GM18526 (cell line): Measurements from ENCODE around the gene SLMAP.

ENCODE experiments used
- POLR2A ChIP-seq: IDR thresholded peaks from 3 replicates; pipeline ENCODE4 v1.6.1; 2011; ENCODE audit not compliant: insufficient read length; ENCODE audit errors: extremely low read depth

The SLMAP gene

DNA sequence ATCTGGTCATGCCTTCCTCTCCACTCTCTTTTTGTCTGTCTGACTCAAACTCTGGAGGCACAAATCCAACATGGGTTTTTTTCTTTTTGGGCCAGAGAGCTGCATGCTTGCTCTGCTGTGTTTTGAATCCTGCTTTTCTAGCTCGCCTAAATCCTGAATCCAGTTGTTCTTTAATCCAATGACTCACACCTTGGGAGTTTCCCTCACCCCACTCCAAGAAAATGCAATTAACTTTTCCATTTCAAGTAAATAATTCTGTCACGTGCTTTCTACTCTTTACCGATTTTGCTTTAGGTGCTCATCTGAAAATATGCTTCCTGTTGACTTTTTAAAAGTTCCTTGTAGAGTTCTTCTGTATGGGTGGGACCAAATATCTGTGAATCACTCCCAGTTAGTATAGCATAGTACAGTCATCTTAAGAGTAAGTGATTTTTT, 47.6 kb downstream of the SLMAP start:
- TF ChIP-seq POLR2A, result no peak

DNA sequence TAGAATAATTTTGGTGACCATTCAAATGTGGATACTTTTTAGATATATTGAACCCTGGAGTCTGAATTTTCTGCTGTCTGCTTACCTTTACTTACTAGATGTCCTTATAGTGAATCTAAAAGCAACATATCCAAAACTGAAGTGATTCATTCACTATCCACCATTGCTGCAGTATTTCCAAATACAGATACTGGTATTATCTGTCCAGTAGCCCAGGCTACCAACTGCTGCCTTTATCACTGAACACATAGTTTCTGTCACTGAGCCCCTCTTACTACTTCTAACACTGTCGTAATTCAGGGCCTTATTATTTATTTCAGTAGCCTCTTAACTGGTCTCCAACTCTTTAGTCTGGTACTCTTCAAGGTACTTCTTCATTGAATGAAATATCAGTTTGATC, 49.2 kb downstream of the SLMAP start:
- TF ChIP-seq POLR2A, result no peak

DNA sequence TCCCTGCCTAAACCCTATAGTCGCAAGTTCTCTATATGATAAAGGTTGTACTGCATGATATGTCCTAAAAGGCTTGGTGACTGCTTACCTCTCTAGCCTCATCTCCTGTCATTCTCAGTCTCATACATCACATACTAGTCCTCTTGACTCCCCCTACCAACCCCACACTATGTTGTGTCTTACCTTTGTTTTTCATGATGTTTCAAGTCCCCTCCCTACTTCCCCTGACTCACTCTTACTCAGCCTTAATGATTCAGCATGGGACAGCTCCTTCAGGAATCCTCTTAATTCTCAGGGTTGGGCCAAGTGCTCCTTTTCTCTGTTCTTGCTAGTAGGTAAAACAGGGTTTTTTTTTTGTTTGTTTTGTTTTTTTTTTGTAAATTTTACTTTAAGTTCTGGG, 49.6 kb downstream of the SLMAP start:
- no peak for TF ChIP-seq POLR2A

DNA sequence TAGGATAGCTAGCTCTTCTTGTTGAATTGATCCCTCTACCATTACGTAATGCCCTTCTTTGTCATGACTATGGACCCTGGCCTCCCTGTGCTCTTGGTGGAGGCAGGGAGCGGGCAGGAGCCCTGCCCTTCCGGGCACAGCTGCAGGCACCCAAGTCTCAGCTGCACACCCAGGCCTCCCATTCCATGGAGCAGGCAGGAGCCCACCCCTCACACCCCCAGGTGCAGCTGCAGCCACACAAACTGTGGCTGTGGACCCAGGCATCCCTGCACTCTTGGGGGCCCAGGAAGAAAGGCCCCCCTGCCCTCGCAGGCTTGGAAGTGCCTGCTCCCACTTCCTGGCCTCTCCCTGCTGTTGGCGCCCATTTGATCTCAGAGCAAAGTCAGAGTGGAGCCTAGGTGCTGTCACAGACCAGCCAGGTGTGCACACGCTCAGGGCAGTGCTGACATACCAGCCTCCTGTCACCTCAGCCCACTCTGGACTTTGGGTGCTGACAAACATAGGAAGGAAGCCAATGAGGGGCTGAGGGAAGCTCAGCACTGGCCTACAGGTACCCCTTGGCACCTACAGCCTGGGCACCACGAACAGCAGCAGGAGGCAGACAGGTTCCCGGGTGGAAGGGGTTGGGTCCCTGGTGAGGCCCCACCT, 53.0 kb downstream of the SLMAP start:
- no peak for TF ChIP-seq POLR2A

DNA sequence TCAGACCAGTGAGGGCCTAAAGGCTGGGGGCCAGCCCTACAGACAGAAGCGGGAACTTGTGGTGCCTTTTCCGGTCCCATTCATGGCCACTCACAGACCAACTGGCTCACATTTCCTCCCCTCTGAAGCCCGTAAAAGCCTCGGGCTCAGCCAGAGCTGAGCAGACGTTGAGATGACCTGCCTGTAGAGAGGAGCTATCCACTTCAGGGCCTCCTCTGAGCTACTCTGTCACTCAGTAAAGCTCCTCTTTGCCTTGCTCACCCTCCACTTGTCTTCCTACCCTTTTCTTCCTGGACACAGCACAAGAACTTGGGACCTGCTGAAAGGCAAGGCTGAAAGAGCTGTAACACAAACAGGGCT, 53.5 kb downstream of the SLMAP start:
- no peak for TF ChIP-seq POLR2A

DNA sequence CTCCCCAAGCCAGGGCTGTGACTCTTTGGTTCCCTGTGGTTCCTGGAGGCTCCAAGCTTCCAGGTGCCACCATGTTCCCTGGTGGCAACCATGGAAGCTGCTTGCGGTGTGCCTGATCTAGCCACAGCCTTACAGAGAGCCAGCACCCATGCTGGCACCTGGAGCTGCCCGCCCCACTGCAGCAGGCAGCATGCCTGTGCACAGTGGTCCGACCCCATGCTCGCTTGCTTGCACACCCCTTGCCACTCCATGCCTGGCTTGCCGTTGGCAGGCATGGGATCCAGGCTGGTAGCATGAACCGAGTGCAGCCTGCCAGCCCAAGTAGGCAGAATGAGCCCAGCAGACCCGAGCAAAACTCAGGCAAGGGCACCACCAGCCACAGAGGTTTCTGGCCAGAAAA, 53.9 kb downstream of the SLMAP start:
- no peak for TF ChIP-seq POLR2A

DNA sequence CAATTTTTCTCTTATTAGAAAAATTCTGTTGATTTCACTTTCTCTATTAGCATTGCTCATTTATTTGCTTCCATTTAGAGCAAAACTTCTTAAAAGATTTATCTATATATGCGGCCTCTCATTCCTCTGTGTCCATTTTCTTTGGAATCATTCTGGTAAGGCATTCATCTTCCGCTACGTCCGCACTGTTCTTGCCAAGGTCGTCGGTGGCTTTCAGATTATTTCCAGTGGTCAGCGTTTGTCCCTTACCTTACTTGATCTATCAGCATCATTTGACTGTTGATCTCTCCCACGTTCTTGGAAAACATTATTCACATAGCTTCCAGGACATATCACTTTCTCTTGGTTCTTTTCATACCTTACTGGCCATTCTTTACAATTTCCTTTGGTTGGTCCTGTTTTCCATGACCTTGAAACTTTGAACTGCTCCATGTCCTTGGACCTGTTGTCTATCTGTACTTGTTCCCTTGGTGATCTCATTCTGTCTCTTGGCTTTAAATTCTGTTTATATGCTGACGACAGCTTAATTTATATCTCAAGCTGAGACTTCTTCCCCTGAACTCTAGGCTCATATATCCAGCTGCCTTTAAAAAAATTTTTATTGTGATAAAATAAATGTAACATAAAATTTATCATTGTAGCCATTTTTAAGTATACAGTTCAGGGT, 54.5 kb downstream of the SLMAP start:
- TF ChIP-seq POLR2A, result no peak

DNA sequence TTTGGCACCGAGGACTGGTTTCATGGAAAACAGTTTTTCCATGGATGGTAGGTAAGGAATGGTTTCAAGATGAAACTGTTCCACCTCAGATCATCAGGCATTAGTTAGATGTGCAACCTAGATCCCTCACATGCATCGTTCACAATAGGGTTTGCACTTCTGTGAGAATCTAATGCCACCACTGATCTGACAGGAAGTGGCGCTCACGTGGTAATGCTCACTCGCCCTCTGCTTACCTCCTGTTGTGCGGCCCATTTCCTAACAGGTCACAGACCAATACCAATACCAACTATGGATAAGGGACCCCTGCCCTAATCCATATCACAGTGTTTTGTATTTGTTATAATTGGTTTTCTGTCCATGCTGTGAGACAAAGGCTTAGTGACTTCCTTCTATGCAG, 58.9 kb downstream of the SLMAP start:
- TF ChIP-seq POLR2A, result no peak

DNA sequence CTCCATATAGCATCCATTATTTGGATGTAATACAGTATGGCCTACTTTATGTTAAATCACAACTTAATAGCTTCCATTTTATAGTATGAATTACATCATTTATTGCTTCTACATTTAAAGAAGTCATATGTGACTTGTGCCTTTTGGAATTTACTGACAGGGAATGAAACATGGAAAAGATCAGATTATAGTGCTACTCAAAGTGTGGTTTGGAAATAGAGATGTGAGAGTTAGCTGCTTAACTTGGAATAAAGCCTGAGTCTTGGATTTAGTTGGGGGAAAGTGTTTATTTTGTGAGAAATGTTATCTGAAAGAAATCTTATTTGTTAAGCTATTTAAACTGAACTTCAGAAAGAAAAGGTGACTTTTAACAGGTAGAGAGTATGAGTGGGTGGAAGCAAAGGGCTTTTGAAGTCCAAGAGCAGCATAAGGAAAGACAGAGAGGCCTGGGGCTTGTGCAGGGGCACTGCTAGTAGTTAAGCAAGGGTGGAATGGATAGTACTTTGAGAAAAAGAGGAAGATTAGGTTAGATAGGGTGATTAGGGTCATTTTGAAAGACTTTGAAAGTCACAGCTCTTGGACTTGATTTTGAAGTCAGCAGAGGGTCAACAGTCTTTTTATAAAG, 60.5 kb downstream of the SLMAP start:
- TF ChIP-seq POLR2A, result no peak

DNA sequence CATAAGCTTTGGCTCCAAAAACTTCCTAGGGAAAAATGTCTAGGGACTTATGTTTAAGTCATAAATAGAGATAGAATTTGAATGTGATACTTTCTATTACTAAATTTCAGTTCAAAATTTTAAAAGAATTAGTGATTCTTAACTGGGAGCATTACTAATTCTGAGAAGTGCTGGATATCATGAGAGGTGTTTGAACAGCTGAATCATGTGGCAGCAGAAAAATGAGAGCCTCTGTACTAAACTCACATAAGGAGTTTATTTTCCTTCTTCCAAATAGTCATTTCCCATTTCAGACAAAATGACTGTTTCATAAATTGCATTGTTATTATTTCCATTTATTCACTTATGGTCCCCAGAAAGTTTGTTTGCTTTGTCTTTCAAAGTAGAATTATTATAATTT, 62.7 kb downstream of the SLMAP start:
- no peak for TF ChIP-seq POLR2A

DNA sequence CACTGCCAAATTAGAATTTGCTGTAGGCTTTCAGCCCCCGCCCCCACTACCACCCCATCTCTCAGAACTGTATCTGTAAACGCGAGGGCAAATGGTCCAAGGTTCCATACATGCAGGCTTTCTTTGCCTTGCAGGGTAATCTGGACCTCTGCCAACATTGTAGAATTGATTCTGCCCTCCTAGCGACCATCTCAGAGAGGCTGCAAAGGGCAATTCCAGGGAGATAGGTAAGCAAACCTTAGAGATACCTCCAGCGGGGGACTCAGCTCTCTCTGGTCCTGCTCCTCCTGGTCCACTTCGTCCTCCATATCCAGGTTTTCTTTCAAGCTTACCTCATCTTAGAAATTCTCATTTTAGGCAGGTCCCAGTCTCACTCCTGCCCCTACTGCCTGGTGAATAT, 64.4 kb downstream of the SLMAP start:
- TF ChIP-seq POLR2A, result no peak

DNA sequence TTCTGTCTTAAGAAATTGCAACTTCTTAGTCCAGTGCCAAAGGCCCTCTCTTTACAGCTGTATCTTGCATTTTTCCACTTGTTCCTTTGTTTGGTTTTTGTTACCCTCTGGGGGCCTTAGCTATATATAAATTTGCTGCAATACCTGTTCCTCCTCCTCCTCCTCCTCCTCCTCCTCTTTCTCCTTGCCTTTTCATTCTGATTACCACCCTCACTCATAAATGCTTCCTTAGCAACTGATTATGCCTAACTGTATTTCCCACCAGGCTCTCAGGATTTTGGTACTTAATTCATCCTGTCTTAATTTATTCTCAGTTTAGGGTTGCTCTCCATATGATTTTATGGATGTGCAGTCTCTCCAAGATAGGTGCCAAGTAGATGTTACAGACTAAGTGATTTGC, 65.7 kb downstream of the SLMAP start:
- no peak for TF ChIP-seq POLR2A

DNA sequence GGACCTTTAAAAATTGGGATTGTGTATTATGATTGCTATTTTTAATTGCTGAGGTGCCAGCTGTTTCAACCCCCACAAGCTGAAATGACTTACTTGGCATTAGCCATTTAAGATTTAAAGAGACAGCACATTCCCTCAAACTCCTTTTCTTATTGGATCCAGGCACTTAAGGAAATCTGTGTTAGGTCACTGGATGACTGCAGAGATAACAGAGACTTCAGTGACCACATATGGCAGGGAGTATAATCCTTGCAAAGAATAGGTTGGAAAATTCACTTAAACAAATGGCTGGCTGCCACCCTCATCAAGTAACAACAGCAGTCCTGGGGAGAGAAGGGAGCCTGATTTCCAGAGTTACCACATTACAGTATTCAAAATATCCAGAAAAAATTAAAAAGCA, 66.6 kb downstream of the SLMAP start:
- TF ChIP-seq POLR2A, result no peak

DNA sequence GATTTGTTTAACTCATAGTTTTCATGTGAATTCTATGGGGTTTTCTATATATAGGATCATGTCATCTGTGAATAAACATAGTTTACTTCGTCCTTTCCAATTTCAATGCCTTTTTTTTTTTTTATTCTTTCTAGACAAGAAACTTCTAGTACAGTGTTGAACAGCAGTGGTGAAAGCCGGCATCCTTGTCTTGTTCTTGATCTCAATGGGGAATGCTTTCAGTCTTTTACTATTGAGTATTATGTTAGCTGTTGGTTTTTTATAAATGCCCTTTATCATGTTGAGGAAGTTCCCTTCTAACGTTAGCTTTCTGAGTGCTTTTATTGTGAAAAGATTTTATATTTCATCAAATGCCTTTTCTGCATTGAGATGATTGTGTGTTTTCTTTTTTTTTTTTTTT, 69.0 kb downstream of the SLMAP start:
- no peak for TF ChIP-seq POLR2A

DNA sequence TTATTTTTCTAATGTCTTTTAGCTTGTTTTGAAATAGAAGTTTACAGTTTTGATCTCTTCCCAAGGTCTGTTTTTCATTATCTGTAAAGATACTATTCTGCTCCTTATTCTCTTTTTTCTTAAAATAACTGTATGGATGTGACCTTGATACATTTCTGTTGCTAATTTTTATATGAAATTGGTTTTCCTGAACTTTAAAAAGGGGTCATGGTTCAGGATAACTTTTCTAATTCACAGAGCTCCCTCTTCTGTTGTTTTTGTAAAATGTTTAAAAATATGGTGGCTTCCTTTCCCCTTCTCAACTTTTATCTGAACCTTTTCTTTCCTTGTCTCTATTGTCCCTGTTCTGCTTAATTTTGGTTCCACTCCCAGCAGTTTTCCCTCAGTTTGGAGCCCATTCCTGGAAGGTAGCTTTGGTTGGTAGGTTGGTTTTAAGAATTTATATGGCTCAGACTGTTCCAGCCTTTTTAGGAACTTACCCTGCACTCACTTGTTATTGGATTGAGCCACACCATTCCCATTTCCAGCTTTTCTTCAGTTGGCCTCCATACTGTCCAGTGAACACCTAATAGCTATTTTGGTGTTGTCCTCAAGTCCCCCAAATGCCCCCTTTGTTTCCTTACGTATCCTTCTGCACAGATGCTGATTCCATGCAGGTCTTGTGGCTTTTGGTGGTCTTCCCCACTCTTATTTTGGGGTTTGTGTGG, 70.3 kb downstream of the SLMAP start:
- no peak for TF ChIP-seq POLR2A
